Endodermal cell (in vitro differentiated cells): ENCODE results near the gene SMCO4. TPM values are rescaled to one million over a fixed set of nuclear protein-coding genes. Genes with fewer than 3 reads are reported as not detected.

ENCODE experiments used
- DNase-seq: peaks from one replicate; pipeline ENCODE4 v3.0.0-alpha.2; 2017
- H3K27ac ChIP-seq: 2 replicates; pipeline ENCODE4 v1.5.1; 2013; ENCODE audit warnings: mild to moderate bottlenecking, low read depth, low read length, moderate library complexity
- H3K27me3 ChIP-seq: 2 replicates; pipeline ENCODE4 v1.6.1; 2013; ENCODE audit warnings: mild to moderate bottlenecking, low read length, moderate library complexity; ENCODE audit not compliant: insufficient read depth, control insufficient read depth, poor library complexity, severe bottlenecking
- H3K36me3 ChIP-seq: 2 replicates; pipeline ENCODE4 v1.7.0; 2013; ENCODE audit warnings: mild to moderate bottlenecking, low read length, moderate library complexity; ENCODE audit not compliant: control insufficient read depth, insufficient read depth
- H3K4me1 ChIP-seq: one replicate; pipeline ENCODE4 v1.7.0; 2013; ENCODE audit warnings: low read length; ENCODE audit not compliant: control insufficient read depth, insufficient read depth
- H3K4me3 ChIP-seq: 2 replicates; pipeline ENCODE4 v1.5.1; 2013; ENCODE audit warnings: mild to moderate bottlenecking, low read length, moderate library complexity
- H3K9ac ChIP-seq: 2 replicates; pipeline ENCODE4 v1.6.1; 2013; ENCODE audit warnings: mild to moderate bottlenecking, low read length, moderate library complexity; ENCODE audit not compliant: poor library complexity, severe bottlenecking; ENCODE audit errors: extremely low read depth
- H3K9me3 ChIP-seq: 2 replicates; pipeline ENCODE4 v1.6.1; 2013; ENCODE audit warnings: mild to moderate bottlenecking, low read length, moderate library complexity; ENCODE audit not compliant: control insufficient read depth
- H3K27ac Mint-ChIP-seq: 2 replicates; pipeline ENCODE4 v1.8.0; 2020; ENCODE audit warnings: mixed read lengths
- H3K27me3 Mint-ChIP-seq: 2 replicates; pipeline ENCODE4 v1.8.0; 2021; ENCODE audit warnings: mild to moderate bottlenecking, mixed read lengths; ENCODE audit not compliant: insufficient read depth
- H3K36me3 Mint-ChIP-seq: 2 replicates; pipeline ENCODE4 v1.8.0; 2020; ENCODE audit warnings: low read depth, mixed read lengths
- H3K4me1 Mint-ChIP-seq: 2 replicates; pipeline ENCODE4 v1.8.0; 2020; ENCODE audit warnings: mixed read lengths
- H3K4me3 Mint-ChIP-seq: 2 replicates; pipeline ENCODE4 v1.8.0; 2020; ENCODE audit warnings: mild to moderate bottlenecking, moderate library complexity, mixed read lengths
- H3K9me3 Mint-ChIP-seq: 2 replicates; pipeline ENCODE4 v1.8.0; 2020; ENCODE audit warnings: mild to moderate bottlenecking, mixed read lengths
- WGBS, 2 experiments: methylation state at CpG; one replicate each; pipeline versions ENCODE4 v1.1.5 to v1.1.7; 2013; ENCODE audit warnings: missing lambda C conversion rate in 2 of 2, mixed read lengths in 1 of 2; ENCODE audit not compliant: insufficient coverage in 1 of 2, insufficient read length in 1 of 2; 5-methylcytosine and 5-hydroxymethylcytosine counted together
- total RNA-seq, 2 donors: library from RNA; stranded (reverse); fragmentation: NEBNext Ultra II Directional in 1 of 2; extraction: Animal tissue kit (Norgen Biotek cat#: 25700) in 1 of 2; gene quantifications; 2 replicates in 1 of 2; 3 replicates in 1 of 2; pipeline ENCODE4 v1.2.1, GENCODE V29; 2021
- TF ChIP-seq, protein P1 (sequence below): fragments of 200-600 bp; sonication (generic); conservative IDR thresholded peaks from 2 replicates; pipeline ENCODE4 v1.5.0; 2021; ENCODE audit warnings: antibody characterized with exemption, mild to moderate bottlenecking

Gene SMCO4
- total RNA-seq, 2 donors from 2014 or later: 27.3 to 47.7 TPM

DNA sequence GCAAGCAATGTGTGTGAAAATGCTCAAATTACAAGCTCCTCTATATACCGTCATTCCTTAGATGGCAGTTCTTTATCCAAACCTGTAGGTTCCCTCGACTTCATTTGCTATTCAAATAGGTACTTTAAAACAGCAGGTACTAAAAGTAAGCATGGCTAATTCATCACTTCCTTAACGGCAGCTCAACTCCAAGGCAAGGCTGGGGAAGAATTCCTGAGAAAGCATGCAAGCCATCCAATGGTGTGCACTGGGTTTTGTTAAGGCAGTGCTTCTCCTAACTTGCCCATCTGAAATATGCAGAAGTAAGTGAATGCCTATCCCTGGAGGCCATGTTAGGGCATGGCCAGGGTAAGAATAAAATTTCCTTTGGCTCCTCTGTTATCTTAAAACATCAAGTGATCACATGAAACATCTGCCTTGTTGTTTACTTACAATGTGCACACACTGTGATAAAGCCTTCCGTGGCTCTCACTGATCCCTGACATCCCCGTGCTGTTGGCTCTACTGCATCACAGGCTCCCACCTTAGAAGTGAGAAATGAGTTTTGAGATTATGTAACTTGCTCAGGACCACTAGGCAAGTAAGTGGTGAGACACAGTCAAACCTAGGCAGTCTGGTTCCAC is 52.1 kb downstream of the SMCO4 start:
- peaks cover 3% of the 10 kb centered on the region for H3K36me3 Mint-ChIP-seq
- TF ChIP-seq, protein P1, sequence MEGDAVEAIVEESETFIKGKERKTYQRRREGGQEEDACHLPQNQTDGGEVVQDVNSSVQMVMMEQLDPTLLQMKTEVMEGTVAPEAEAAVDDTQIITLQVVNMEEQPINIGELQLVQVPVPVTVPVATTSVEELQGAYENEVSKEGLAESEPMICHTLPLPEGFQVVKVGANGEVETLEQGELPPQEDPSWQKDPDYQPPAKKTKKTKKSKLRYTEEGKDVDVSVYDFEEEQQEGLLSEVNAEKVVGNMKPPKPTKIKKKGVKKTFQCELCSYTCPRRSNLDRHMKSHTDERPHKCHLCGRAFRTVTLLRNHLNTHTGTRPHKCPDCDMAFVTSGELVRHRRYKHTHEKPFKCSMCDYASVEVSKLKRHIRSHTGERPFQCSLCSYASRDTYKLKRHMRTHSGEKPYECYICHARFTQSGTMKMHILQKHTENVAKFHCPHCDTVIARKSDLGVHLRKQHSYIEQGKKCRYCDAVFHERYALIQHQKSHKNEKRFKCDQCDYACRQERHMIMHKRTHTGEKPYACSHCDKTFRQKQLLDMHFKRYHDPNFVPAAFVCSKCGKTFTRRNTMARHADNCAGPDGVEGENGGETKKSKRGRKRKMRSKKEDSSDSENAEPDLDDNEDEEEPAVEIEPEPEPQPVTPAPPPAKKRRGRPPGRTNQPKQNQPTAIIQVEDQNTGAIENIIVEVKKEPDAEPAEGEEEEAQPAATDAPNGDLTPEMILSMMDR: no peak
- no peaks in the 10 kb centered on the region for H3K9me3 Mint-ChIP-seq
- WGBS, 2 experiments: 60 to 72% methylated on average over 1 to 5 of the region's 5 CpGs
- Histone ChIP-seq H3K36me3 (no peaks in the 10 kb centered on the region), H3K9ac (no peak overlapping the region), H3K27ac (no peak overlapping the region), H3K9me3 (no peaks in the 10 kb centered on the region), H3K4me1 (peaks cover 14% of the 10 kb centered on the region), H3K4me3 (no peak overlapping the region), H3K27me3 (no peaks in the 10 kb centered on the region)
- DNase-seq: peak; percentile 78
- H3K27me3 Mint-ChIP-seq: no peaks in the 10 kb centered on the region
- H3K4me3 Mint-ChIP-seq: no peak overlapping the region
- H3K27ac Mint-ChIP-seq: no peak overlapping the region
- peaks cover 44% of the 10 kb centered on the region for H3K4me1 Mint-ChIP-seq

DNA sequence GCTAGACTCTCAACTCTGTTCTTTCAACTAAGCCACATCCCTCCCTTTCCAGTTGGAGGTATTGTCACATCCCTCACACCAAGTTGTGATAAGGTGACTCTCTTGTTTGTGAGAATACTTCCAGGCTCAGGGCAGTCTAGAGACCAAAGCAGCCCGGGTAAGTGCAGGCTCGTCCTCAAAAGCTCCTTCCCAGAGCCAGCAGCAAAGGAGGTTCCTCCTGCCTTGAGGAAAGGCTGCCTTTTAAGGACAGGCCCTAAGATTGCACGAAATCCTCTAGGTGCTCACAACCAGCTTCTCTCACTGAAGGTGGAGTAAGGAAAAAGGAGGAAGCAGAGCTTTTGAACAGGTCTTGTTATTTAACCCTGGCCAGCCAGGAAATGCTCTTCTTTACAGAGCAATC is 53.4 kb downstream of the SMCO4 start:
- H3K4me3 Mint-ChIP-seq: no peak overlapping the region
- DNase-seq: peak; percentile 72
- H3K27ac ChIP-seq: no peak overlapping the region
- TF ChIP-seq, protein P1: no peak
- H3K4me1 ChIP-seq: peaks cover 16% of the 10 kb centered on the region
- no peaks in the 10 kb centered on the region for H3K27me3 Mint-ChIP-seq
- H3K9me3 Mint-ChIP-seq: no peaks in the 10 kb centered on the region
- peaks cover 54% of the 10 kb centered on the region for H3K4me1 Mint-ChIP-seq
- H3K9ac ChIP-seq: no peak overlapping the region
- no peak overlapping the region for H3K4me3 ChIP-seq
- H3K27ac Mint-ChIP-seq: peak overlapping the region; percentile 48
- no peaks in the 10 kb centered on the region for H3K27me3 ChIP-seq
- no peaks in the 10 kb centered on the region for H3K36me3 Mint-ChIP-seq
- no peaks in the 10 kb centered on the region for H3K9me3 ChIP-seq
- H3K36me3 ChIP-seq: no peaks in the 10 kb centered on the region
- WGBS, 2 experiments: 52 to 93% methylated on average over 2 to 3 of the region's 3 CpGs

DNA sequence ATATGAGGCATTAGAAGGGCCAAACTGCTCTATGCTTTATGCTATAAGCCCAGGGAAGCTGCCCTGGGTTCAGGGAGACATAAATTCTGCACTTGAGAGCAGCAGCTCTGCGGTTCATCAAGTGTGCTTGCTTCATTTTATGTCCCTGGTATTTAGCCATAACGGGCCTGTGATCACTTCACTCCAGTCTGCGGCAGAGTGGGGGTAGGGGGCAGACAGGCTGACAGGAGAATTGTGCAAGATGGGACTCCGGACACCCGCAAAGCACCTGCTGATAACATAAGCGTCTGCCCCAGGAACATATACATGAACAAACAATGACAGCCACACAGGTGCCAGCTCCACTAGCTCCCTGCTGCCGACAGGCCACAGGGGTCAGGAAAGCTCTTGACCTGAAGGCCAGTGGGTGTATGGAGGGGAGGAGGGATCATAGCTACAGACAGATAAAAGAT is 56.1 kb downstream of the SMCO4 start:
- Mint-ChIP-seq H3K9me3 (no peaks in the 10 kb centered on the region), H3K27me3 (no peaks in the 10 kb centered on the region), H3K36me3 (peaks cover 4% of the 10 kb centered on the region), H3K27ac (no peak overlapping the region), H3K4me1 (peaks cover 40% of the 10 kb centered on the region), H3K4me3 (no peak overlapping the region)
- Histone ChIP-seq H3K9ac (no peak overlapping the region), H3K27ac (no peak overlapping the region), H3K4me3 (no peak overlapping the region), H3K4me1 (peaks cover 16% of the 10 kb centered on the region), H3K36me3 (no peaks in the 10 kb centered on the region), H3K9me3 (no peaks in the 10 kb centered on the region), H3K27me3 (no peaks in the 10 kb centered on the region)
- DNase-seq: no peak
- WGBS, 2 experiments: 31 to 72% methylated on average over 2 to 6 of the region's 7 CpGs
- TF ChIP-seq, protein P1: no peak
